ENCODE data around the gene ITPR2. TPM values are rescaled to one million over a fixed set of nuclear protein-coding genes. Genes with fewer than 3 reads are reported as not detected.

The ITPR2 gene
- total and polyA plus RNA-seq, 2 of the 8 experiments (the other 6 are each of a cell fraction or from before 2014, with no cell fraction given) = 4.1 to 48.3 TPM

DNA sequence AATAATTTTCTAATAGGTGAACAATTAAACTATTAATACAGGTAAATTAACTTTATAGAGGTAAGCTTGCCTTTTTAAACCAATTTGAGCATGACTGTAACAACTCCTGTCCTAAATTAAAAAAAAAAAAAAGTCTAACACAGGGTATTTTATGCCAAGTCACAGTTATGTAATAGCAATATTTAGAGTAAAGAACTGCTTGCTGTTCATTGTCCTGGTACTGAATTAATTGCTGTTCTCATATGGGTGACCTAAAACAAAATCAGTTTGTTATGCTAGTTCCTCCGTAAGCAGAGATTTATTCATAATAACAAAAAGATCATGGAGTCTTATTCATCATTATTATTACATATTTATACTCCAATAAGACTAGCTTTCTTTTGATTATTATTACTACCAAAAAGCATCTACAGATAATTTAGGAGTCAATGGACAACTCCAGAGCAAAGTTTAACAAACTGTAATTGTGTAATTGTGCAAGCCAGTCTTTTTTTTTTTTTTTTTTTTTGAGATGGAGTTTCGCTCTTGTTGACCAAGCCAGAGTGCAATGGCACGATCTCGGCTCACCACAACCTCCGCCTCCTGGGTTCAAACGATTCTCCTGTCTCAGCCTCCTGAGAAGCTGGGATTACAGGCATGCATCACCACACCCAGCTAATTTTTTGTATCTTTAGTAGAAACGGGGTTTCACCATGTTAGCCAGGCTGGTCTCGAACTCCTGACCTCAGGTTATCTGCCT lies 98.3 kb downstream of the ITPR2 start (continued):
- TF ChIP-seq, protein P1, sequence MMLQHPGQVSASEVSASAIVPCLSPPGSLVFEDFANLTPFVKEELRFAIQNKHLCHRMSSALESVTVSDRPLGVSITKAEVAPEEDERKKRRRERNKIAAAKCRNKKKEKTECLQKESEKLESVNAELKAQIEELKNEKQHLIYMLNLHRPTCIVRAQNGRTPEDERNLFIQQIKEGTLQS (IDR thresholded peaks at IDR 0.05; ENCODE audit: insufficient read depth, low read depth, low read length) = no peak
- no peak for TF ChIP-seq POLR2A (IDR thresholded peaks at IDR 0.05; ENCODE audit: control extremely low read depth in 1 of 2, low read depth in 2 of 2, low read length in 2 of 2)
- TF ChIP-seq EGR1 (IDR thresholded peaks at IDR 0.05; ENCODE audit: borderline replicate concordance, low read depth, low read length) = no peak
- no peak for TF ChIP-seq TAF1 (IDR thresholded peaks at IDR 0.05; ENCODE audit: low read depth, low read length)
- no peak for TF ChIP-seq CBX8 (IDR thresholded peaks at IDR 0.05; ENCODE audit: borderline replicate concordance, low read depth, low read length)
- no peak for TF ChIP-seq BCL11A (IDR thresholded peaks at IDR 0.05; ENCODE audit: low read depth in 2 of 2, low read length in 2 of 2)
- TF ChIP-seq POLR2AphosphoS5 (IDR thresholded peaks at IDR 0.05; ENCODE audit: low read depth, low read length) = no peak
- TF ChIP-seq NANOG (IDR thresholded peaks at IDR 0.05; ENCODE audit: insufficient read depth, low read depth, low read length, poor library complexity, severe bottlenecking) = no peak
- TF ChIP-seq TAF7 (optimal IDR thresholded peaks at IDR 0.05; ENCODE audit: borderline replicate concordance, low read depth, low read length) = no peak
